Muscle of back (tissue), 11 donors: Measurements from ENCODE around the gene DYNC1LI2. TPM values are rescaled to one million over a fixed set of nuclear protein-coding genes. Genes with fewer than 3 reads are reported as not detected.
"Not testable (repeated sequence)": the region's sequence is repeated elsewhere in the genome, so short reads cannot be mapped to it uniquely, and the experiment has no call there.

ENCODE experiments used
- DNase-seq, 3 donors: peaks; one replicate each; pipeline versions ENCODE4 v3.0.0 to v3.0.0-alpha.2; 2013
- polyA plus RNA-seq, 10 donors: library from polyadenylated mRNA; unstranded; fragments of 120-200 nt; gene quantifications; one replicate each; pipeline ENCODE4 v1.2.1, GENCODE V29; 2013; ENCODE audit not compliant: insufficient read length in 10 of 10

The DYNC1LI2 gene
- polyA plus RNA-seq, 10 donors = 68.8 to 117 (median 89.5) TPM

GRCh38 chr16:66699898-66700297, 51.5 kb downstream of the DYNC1LI2 start:
- DNase-seq = no peak

DNA sequence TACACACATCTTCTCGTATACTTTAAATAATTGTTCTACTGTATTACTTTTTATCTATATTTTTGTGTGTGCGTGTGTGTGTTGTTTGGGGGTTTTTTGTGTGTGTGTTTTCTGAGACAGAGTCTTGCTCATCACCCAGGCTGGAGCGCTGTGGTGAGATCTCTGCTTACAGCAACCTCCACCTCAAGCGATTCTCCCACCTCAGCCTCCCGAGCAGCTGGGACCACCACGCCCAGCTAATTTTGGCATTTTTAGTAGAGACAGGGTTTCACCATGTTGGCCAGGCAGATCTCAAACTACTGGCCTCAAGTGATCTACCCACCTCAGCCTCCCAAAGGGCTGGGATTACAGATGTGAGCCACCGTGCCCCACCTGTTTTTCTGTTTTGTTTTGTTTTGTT, 53.4 kb downstream of the DYNC1LI2 start:
- no peak for DNase-seq

GRCh38 chr16:66696669-66697630, 54.5 kb downstream of the DYNC1LI2 start, which contains the start of gene CMTM4:
CMTM4 (minus strand) TSS chr16:66696743; CDS start chr16:66696525, 218 bp downstream.
- peak; percentile 85 to 93 (median 90) for DNase-seq

DNA sequence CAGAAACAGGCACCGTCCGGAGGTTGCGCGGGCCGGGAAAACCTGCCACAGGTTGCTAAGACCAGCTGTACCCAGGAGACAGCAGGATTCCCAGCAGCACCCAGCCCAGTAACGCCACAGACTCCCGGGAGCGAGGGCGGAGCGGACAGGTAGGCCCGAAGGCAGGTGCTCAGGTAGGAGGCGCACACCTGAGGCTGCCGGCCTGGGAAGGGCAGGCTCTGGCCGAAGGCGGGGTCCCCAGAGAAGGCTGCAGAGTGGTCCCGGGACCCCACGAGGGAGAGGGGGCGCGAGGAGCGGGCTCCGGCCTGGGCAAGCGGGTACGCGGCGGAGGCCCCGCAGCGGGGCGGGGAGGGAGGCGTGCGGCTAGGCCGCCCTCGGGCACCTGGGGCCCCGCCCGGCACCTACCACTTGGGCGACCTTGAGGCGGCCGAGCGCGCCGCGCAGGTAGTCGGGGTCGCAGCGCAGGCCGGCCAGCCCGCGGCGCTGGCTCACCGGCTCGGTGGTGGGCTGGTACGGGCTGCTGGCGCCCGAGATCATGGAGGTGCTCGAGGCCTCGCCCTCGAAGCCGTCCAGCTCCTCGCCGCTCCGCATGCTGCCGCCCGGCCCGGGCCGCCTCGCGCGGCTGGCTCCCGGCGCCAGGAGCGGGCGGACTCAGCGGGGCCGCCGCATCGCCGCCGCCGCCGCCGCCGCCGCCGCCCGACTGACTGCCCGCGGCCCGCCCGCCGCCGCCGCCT, 55.3 kb downstream of the DYNC1LI2 start:
- no peak for DNase-seq

GRCh38 chr16:66695471-66695934, 55.9 kb downstream of the DYNC1LI2 start:
- DNase-seq = no peak

DNA sequence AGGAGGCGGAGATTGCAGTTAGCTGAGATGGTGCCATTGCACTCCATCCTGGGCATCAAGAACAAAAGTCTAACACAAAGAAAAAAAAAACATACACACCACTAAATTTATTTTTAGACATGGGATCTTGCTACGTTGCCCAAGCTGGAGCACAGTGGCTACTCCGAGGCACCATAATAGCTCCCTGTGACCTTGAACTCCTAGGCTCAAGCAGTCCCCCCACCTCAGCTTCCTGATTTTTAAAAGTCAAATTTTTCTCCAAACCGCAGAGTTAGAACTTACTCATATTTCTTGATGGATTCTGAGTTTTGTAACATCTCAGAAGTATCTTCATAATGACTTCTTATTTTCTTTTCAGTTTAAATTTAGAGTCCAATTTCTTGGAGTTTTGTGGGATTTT, 58.3 kb downstream of the DYNC1LI2 start:
- DNase-seq = no peak

DNA sequence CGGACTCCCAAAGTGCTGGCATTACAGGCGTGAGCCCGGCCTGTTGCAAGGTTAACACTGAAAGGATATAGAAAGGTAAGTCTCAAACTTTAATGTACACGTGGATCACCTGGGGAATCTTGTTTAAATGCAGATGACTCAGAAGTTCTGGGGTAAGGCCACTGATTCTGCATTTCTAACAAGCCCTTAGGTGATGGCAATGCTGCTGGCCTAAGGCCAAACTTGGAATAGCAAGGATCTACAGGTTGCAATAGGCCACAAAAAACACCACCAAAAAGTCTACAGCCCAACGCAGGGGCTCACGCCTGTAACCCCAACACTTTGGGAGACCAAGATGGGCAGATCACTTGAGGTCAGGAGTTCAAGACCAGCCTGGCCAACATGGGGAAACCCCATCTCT, 59.1 kb downstream of the DYNC1LI2 start:
- no peak for DNase-seq

DNA sequence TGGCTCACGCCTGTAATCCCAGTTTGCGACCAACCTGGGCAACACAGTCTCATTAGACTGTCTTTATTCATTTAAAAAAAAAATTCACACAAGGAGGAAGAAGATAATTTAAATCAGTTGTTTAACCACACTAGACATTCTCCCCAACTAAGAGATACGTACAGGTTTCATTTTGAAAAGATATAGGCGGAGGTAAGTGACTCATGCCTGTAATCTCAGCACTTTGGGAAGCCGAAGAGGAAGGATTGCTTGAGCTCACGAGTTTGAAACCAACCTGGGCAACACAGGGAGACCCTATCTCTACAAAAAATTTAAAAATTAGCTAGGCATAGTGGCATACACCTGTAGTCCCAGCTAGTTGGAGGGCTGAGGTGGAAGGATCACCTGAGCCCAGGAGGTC, 60.2 kb downstream of the DYNC1LI2 start:
- DNase-seq = no peak

- DNase-seq = no peak
These were observed 61.1 kb downstream of the DYNC1LI2 start for GRCh38 chr16:66690106-66690847.

DNA sequence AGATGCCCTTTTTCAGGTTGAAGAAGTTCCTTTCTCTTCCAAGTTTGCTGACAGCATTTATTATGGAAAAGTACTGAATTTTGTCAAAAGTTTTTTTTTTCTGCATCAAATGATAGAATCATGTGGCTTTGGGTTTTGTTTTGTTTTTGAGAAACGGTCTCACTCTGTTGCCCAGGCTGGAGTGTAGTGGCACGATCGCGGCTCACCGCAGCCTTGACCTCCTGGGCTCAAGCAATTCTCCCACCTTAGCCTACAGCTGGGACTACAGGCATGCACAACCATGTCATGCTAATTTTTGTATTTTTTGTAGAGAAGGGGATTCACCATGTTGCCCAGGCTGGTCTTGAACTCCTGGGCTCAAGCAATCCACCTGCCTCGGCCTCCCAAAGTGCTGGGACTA, 62.1 kb downstream of the DYNC1LI2 start:
- DNase-seq = no peak

GRCh38 chr16:66687906-66688625, 63.3 kb downstream of the DYNC1LI2 start:
- DNase-seq = no peak

DNA sequence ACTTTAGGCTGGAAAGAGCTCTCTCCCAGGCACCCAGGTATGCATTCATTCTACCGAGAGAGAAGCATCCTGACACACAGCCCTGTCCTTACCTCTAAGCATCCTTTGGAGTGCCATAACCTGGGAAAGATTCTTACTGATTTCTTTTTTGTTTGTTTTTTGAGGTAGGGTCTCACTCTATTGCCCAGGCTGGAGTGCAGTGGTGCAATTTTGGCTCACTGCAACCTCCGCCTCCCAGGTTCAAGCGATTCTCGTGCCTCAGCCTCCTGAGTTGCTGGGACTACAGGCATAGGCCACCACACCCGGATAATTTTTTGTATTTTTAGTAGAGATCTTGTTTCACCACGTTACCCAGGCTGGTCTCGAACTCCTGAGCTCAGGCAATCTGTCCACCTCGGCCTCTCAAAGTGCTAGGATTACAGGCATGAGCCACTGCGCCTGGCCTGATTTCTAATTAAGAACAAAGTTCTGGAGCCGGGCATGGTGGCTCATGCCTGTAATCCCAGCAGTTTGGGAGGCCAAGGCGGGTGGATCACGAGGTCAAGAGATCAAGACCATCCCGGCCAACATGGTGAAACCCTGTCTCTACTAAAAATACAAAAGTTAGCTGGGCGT, 65.8 kb downstream of the DYNC1LI2 start:
- DNase-seq = not testable (repeated sequence)

DNA sequence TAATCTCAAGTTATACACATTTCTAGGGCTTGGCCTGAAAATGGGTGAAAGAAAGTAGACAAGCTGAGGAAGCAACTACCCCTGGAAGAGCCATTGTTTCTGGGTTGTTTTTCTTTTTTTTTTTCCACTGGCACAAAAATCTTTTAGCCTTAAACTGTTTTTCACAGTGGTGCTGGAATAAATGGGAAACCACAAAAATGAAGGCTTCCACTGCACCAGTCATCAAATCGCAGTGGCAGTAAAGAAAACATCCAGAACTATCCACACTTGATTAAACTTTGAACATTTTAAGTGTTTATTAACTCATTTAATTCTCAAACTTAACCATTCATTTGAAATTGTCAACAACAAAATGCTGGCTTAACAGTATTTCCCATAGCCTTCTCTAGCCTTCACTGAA, 69.1 kb downstream of the DYNC1LI2 start:
- no peak for DNase-seq

DNA sequence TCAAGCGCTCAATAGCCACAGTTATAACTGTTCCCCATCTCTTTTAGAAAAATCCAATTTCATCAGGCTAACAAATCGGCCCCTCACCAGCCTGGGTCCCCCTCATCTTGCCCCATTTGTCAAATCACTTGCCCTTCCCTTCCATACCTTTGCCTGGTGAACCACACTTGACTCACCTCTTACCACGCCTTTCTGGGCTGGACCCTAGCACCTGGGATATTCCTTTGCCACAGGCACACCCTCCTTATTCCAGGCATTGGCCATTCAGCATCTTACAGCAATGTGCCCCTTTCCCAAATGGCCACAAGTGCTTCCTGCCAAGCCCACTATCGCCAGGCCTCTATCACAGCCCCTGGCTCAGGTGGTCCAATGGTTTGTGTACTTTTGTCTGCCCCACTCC, 69.7 kb downstream of the DYNC1LI2 start:
- DNase-seq = no peak

- DNase-seq = no peak
These were observed 73.1 kb downstream of the DYNC1LI2 start for GRCh38 chr16:66678337-66678736.

- no peak for DNase-seq
These were observed 73.6 kb downstream of the DYNC1LI2 start for GRCh38 chr16:66677836-66678235.

- DNase-seq = no peak
These were observed 74.2 kb downstream of the DYNC1LI2 start for GRCh38 chr16:66677179-66677578.

GRCh38 chr16:66676599-66676998, 74.8 kb downstream of the DYNC1LI2 start:
- no peak for DNase-seq

GRCh38 chr16:66673691-66674090, 77.7 kb downstream of the DYNC1LI2 start:
- no peak for DNase-seq
